ENCODE data around the gene GPATCH2L. TPM values are rescaled to one million over a fixed set of nuclear protein-coding genes. Genes with fewer than 3 reads are reported as not detected.

GPATCH2L gene
- total RNA-seq, 2 experiments from 2014 or later: 54.0 to 58.2 TPM

DNA sequence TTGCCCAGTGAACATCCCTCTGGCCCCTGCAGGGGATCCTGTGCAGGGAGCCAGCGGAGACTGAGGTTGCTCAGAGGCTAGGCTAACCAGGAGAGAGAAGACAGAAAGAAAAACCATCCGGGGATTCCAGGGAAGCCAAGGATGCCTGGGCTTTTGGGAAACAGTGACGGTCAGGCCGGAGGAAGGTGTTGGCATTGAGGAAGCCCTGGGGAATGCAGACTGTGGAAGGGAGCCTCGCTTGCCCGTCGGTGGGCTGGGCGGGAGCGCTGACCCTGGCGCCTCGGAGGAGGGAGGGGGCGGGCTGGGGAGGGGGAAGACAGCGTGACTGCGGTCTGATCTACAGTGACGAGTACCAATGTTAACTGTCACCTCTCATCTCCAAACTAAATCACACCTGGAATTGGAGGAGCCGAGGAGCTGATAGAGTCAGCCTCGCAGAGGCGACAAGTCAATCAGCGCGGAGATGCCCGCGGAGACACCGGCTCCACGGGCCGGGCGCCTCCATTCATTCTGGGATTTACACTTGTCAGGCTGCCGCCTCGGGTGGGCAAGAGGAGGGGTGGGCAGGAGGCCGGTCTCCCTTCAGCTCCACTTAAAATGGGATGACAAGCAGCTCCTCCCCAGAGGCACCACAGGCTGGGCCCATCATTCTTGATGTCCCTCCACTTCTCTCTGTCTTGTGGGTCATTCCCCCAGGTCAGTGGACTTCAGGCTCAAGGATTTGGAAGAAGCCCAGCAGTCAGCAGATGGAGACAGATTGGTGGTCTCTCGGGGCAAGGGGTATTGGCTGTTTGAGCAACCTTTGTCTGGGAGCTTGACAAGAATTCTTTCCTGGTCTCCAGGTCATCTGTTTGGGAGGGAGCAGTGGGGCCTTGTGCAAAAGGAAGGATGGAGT is 20.4 kb upstream of the GPATCH2L start:
- ChIA-PET CTCF (no interaction called here), POLR2A (interaction anchor here (0.8 kb wide), 1 partner anchor 9 kb away, joined by 3 read pairs; no protein-coding TSS in a partner anchor)
- Mint-ChIP-seq H3K9me3 (no peaks in the 10 kb centered on the region), H3K27ac (no peak overlapping the region), H3K4me1 (ENCODE audit: low read depth) (no peaks in the 10 kb centered on the region), H3K27me3 (peaks cover 47% of the 10 kb centered on the region), H3K36me3 (ENCODE audit: low read depth) (no peaks in the 10 kb centered on the region), H3K4me3 (no peak overlapping the region)
- no peak for ATAC-seq
- intact Hi-C loops (cut with micrococcal nuclease): no loop called here
- TF ChIP-seq, protein P1, sequence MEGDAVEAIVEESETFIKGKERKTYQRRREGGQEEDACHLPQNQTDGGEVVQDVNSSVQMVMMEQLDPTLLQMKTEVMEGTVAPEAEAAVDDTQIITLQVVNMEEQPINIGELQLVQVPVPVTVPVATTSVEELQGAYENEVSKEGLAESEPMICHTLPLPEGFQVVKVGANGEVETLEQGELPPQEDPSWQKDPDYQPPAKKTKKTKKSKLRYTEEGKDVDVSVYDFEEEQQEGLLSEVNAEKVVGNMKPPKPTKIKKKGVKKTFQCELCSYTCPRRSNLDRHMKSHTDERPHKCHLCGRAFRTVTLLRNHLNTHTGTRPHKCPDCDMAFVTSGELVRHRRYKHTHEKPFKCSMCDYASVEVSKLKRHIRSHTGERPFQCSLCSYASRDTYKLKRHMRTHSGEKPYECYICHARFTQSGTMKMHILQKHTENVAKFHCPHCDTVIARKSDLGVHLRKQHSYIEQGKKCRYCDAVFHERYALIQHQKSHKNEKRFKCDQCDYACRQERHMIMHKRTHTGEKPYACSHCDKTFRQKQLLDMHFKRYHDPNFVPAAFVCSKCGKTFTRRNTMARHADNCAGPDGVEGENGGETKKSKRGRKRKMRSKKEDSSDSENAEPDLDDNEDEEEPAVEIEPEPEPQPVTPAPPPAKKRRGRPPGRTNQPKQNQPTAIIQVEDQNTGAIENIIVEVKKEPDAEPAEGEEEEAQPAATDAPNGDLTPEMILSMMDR (IDR thresholded peaks at IDR 0.05): no peak
- DNase-seq: no peak

- peaks cover 2% of the 10 kb centered on the region for H3K4me1 Mint-ChIP-seq (ENCODE audit: low read depth)
Observed at GRCh38 chr14:76133103-76133502, 18.6 kb upstream of the GPATCH2L start.

GRCh38 chr14:76134231-76134630 is 17.5 kb upstream of the GPATCH2L start:
- Mint-ChIP-seq H3K27ac (no peak overlapping the region), H3K9me3 (no peaks in the 10 kb centered on the region)

More at GRCh38 chr14:76133103-76133502, 18.6 kb upstream of the GPATCH2L start:
- ChIA-PET POLR2A (interaction anchor here (1.1 kb wide), 1 partner anchor 14 kb away, joined by 4 read pairs; no protein-coding TSS in a partner anchor), CTCF (no interaction called here)
- TF ChIP-seq, protein P1 (IDR thresholded peaks at IDR 0.05): no peak
- no peak overlapping the region for H3K27ac Mint-ChIP-seq
- no peaks in the 10 kb centered on the region for H3K36me3 Mint-ChIP-seq (ENCODE audit: low read depth)
- no peaks in the 10 kb centered on the region for H3K9me3 Mint-ChIP-seq
- H3K4me3 Mint-ChIP-seq: no peak overlapping the region
- H3K27me3 Mint-ChIP-seq: peaks cover 52% of the 10 kb centered on the region
- DNase-seq (peak; percentile 15), ATAC-seq (no peak)
- intact Hi-C loops (cut with micrococcal nuclease): no loop called here

GRCh38 chr14:76135722-76136121 is 16.0 kb upstream of the GPATCH2L start:
- TF ChIP-seq, protein P1 (IDR thresholded peaks at IDR 0.05): no peak
- Mint-ChIP-seq H3K27me3 (peaks cover 62% of the 10 kb centered on the region), H3K4me1 (ENCODE audit: low read depth) (peaks cover 3% of the 10 kb centered on the region), H3K4me3 (no peak overlapping the region), H3K36me3 (ENCODE audit: low read depth) (no peaks in the 10 kb centered on the region), H3K27ac (no peak overlapping the region), H3K9me3 (no peaks in the 10 kb centered on the region)
- no peak for ATAC-seq
- POLR2A ChIA-PET: no interaction called here
- CTCF ChIA-PET: interaction anchor here (1.1 kb wide), 1 partner anchor 85 kb away, joined by 3 read pairs; no protein-coding TSS in a partner anchor
- no peak for DNase-seq
- intact Hi-C loops (cut with micrococcal nuclease): no loop called here

More at GRCh38 chr14:76134231-76134630, 17.5 kb upstream of the GPATCH2L start:
- ChIA-PET POLR2A (no interaction called here), CTCF (interaction anchor here (0.8 kb wide), 1 partner anchor 84 kb away, joined by 3 read pairs; no protein-coding TSS in a partner anchor)
- peaks cover 3% of the 10 kb centered on the region for H3K4me1 Mint-ChIP-seq (ENCODE audit: low read depth)
- H3K4me3 Mint-ChIP-seq: no peak overlapping the region
- ATAC-seq (no peak), DNase-seq (no peak)
- TF ChIP-seq, protein P1 (IDR thresholded peaks at IDR 0.05): no peak
- H3K36me3 Mint-ChIP-seq (ENCODE audit: low read depth): no peaks in the 10 kb centered on the region
- H3K27me3 Mint-ChIP-seq: peaks cover 56% of the 10 kb centered on the region
- intact Hi-C loops (cut with micrococcal nuclease): no loop called here
